ENCODE data around the gene PHKA2.
"Not testable (repeated sequence)": the region's sequence is repeated elsewhere in the genome, so short reads cannot be mapped to it uniquely, and the experiment has no call there.

PHKA2 gene, protein sequence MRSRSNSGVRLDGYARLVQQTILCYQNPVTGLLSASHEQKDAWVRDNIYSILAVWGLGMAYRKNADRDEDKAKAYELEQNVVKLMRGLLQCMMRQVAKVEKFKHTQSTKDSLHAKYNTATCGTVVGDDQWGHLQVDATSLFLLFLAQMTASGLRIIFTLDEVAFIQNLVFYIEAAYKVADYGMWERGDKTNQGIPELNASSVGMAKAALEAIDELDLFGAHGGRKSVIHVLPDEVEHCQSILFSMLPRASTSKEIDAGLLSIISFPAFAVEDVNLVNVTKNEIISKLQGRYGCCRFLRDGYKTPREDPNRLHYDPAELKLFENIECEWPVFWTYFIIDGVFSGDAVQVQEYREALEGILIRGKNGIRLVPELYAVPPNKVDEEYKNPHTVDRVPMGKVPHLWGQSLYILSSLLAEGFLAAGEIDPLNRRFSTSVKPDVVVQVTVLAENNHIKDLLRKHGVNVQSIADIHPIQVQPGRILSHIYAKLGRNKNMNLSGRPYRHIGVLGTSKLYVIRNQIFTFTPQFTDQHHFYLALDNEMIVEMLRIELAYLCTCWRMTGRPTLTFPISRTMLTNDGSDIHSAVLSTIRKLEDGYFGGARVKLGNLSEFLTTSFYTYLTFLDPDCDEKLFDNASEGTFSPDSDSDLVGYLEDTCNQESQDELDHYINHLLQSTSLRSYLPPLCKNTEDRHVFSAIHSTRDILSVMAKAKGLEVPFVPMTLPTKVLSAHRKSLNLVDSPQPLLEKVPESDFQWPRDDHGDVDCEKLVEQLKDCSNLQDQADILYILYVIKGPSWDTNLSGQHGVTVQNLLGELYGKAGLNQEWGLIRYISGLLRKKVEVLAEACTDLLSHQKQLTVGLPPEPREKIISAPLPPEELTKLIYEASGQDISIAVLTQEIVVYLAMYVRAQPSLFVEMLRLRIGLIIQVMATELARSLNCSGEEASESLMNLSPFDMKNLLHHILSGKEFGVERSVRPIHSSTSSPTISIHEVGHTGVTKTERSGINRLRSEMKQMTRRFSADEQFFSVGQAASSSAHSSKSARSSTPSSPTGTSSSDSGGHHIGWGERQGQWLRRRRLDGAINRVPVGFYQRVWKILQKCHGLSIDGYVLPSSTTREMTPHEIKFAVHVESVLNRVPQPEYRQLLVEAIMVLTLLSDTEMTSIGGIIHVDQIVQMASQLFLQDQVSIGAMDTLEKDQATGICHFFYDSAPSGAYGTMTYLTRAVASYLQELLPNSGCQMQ

DNA sequence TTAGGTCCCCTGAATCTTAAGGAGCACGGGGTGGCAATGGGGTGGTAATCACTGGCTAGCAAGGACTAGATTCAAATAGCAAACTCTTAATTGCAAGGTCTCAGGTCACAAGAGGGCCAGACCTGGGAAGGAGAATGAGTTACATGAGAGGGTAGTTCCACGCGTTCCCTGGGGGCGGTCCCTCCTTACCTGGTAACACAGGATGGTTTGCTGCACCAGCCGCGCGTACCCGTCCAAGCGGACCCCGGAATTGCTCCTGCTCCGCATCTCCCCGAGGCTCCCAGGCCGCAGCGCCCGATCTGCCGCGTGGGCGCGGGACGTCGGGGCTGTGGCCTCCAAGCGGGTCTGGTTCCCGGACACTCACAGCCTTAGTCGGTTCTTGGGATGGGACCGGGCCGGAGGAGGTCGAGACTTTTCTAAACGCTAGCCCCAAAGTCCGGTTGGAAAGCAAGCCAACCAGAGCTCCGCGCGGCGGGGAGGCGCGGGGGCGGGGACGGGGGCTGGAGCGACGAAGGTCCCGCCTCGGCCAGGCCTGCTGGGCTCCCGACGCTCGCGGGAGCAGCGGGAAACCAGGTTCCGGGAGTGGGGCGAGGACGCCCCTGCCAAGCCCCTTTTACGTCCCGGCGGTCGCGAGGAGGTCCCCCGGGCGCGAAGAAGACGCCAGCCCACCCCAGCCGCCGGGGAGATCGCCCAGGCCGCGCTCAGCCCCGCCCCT, at the start of gene PHKA2:
Gene PHKA2, minus strand, starts transcription at position 449 of the 715 bp plus-strand sequence. Its CDS starts 182 bp downstream, at position 267.
- DNase-seq, result no peak

DNA sequence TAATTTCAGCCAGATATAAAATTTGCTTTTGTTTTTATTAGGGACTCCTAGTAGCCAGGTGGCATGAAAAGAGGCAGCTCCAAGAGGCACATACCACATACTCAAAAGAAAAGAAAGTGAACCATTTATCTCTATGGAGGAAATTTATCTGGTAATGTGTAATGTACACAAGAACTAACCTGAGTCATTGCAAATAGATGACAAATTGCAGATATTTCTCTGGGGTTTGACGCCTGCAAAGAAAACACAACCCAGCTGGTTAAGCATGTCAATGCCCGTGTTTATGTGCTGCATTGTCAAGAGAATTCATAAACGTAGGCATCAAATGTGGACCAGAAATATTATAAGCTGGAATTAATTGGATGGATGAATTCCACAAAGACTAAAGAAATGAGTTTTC, 46.9 kb upstream of the PHKA2 start:
- no peak for DNase-seq

DNA sequence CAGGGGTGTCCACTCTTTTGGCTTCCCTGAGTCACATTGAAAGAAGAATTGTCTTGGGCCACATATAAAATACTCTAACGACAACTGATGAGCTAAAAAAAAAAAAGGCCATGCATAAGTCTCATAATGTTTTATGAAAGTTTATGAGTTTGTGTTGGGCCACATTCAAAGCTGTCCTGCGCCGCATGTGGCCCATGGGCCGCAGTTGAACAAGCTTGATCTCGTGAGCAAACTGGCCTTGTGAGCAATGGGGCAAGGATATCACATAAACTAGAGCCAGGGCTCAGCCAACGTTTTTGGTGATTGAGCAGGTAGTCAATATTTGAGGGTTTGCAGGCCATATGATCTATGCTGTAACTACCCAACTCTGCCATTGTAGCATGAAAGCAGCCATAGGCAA, 44.6 kb upstream of the PHKA2 start:
- DNase-seq, result no peak

DNA sequence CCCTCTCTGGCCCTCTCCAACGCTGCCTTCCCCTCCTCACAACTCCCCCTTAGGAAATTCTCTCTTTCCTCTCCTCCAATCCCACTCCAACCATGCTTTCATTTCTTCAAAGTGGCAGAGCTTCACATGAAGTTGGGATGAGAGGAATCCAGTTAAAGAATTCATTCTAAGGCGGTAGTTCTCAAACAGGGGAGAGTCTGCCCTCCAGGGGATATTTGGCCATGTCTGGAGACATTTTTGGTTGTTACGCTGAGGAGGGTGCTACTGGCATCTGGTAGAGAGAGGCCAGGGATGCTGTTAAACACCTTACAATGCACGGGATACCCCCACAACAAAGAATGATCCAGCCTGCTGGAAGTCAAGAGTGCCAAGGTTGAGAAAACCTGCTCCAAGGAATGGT, 40.5 kb upstream of the PHKA2 start:
- no peak for DNase-seq

DNA sequence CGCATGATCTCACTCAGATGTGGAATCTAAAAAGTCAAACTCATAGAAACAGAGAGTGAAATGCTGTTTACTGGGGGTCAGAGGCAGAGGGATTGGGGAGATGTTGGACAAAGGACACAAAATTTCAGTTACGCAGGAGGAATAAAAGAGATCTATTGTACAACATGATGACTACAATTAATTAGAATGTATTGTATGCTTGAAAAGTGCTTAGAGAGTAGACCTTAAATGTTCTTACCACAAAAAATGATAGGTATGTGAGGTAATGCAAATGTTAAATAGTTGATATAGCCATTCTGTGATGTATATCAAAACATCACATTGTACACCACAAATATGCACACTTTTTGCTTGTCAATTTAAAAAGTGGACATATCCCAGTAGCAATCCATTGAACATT, 36.1 kb upstream of the PHKA2 start:
- no peak for DNase-seq

DNA sequence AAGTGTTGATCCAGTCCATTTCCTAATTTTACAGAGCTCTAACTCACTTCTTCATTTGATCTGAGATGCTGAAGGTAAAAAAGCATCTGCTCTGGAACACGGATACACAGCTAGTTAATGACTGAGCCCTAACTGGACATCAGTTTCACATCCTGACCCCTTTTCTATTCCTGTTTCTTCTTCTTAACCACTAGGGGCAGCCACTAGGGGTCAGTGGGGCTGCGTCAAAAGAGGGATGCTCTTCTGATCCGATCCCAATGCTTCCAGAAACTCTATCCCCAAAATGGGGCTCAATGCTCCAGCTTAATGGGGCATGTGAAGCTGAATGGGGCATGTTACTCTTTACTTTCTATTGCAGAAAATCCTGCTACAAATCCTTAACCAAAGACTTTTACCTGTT, 33.4 kb upstream of the PHKA2 start:
- DNase-seq, result no peak

DNA sequence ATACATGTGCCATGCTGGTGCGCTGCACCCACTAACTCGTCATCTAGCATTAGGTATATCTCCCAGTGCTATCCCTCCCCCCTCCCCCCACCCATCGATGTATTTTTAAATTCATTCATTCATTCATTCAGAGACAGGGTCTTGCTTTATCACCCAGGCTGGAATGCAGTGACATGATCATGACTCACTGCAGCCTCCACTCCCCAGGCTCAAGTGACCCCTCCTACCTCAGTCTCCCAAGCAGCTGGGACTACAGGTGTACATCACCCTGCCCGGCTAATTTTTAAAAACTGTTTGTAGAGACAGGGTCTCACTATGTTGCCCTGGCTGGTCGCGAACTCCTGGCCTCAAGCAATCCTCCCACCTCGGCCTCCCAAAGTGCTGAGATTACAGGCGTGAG, 32.7 kb upstream of the PHKA2 start:
- DNase-seq, result not testable (repeated sequence)

DNA sequence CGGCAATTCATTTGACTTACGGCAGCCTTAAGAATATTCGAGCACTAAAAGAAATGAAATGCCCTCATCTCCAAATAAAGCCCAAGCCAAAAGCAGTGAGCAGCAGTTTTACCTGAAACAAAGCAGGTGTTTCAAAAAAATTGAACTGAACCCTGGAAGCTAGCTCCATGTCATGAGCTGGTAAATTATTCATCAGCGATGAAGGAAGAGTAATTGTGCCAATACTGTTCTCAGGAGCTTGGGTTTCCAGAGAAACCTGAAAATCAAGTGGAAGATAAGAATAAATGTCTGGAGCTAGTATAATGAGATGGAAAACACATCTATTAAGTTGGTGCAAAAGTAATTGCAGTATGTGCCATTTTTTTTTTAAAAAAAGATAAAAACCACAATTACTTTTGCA, 24.0 kb upstream of the PHKA2 start:
- no peak for DNase-seq

DNA sequence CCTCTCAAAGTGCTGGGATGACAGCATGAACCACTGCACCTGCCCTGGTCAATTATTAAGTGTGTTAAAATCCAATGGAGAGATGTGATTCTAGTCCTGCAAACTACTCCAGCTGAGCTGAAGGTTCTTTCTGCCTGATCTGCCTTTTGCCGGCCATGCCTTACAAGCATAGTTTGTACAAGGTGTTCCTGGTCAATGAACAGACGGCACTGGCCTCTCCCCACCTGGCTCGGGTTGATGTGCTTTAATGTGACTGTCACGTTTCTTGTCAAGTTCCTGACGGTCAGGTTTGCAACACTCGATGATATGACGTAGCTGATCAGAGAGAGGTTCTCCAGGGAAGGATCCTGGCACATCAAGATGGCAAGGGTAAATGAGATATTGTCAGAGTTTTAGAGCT, 23.1 kb upstream of the PHKA2 start:
- DNase-seq, result no peak

DNA sequence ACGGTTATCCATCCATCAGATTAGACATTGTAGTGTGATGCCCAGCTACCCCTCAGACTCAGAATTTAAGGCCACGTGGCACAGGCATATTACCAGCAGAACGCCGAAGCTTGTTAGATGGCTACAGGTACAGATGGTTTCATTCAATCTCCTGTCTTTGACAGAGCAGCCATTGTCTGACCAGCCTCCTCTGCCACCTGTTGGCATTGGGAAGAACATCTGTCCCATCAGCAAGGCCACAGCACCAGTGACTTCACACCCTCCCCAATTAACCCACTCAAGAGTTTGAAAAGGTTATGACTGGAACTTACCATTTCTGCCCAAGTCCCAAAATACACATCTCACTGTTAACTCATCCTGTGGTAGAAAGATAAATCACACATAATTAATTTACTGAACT, 22.0 kb upstream of the PHKA2 start:
- no peak for DNase-seq

DNA sequence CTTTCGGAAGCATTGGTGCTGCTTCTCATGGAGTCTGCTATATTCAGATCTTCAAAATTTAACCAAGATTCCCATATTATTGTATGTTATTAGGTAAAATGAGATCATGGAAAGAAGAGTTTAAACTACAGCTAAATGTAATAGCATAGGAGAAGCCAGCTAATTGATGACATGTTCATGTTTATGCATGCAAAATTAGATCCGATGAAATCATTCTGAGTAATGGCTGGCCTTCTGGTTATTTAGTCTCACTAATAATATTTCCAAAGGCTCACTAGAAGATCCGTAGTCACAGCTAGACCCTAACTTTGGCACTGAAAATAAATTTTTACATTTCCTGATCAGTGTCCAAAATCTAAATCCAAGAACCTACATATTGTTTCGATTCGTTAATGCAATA, 19.8 kb upstream of the PHKA2 start:
- DNase-seq, result no peak

DNA sequence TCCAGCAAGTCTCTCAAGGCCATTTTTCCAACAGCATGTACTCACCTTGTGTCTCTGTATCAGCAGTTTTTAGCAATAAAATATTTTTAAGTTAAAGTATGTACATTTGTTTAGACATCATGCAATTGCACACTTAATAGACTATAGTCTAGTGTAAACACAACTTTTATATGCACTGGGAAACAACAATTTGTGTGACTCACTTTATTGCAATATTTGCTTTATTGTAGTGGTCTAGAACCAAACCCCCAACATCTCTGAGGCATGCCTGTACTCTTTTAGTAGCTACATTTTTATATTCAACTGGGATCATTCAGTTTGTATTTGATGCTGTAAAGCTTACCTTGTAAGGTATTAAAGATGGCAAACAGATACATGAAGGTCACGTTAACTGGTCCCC, 14.7 kb upstream of the PHKA2 start:
- DNase-seq, result no peak

DNA sequence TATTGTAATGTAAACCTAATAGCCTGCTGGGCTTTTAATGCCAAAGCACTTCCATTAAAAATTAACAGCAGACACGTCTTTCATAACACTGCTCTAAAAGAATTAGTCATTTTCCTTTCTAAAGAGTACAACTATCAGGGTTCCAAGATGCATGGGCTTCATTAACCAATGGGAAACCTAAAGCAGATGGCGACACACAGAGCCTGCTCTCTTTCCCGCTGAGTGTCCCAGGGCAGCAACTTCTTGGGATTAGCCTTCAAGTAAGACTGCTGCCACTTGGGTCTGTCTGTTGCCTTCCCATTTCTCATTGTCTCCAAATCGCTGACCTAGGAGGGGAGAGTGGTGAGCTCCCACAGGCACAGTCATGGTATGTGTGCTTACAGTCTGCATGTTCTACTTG, 14.0 kb upstream of the PHKA2 start:
- DNase-seq, result no peak

DNA sequence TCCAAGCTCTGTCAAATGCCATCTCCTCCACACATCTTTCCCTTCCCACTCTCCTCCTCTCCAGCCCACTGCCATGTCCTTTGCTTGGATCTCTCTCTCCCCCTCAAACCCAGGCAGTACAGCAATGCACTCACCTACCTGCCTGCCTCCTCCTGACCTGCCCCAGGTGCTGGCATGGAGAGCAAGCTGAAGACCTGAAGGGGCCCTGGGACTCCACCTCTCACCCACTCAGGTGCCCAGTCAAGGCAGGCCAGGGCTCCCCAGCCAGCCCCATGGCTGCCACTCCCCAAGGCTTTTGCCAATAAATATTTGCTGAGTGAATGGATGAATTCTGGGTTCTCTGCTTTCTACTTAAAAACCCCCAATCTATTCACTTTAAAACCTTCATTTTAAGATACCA, 12.6 kb upstream of the PHKA2 start:
- DNase-seq, result no peak

DNA sequence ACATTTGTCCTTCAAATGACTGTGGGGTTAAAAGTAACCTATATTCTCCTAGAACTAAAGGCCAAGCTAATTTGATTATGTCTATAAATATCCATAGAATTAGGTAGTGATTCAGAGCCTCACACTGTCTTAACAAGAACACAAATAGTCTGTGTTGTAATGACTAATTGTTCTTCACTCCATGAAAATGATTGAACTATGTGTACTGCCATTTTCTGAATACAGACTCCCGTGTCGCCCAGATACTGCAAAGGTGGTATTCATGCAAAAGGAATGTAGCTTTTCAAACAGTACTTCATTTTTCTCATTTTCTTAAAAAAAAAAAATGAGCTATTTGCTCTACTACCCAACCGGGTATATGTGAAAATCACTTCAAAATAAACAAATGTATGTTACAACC, 11.3 kb upstream of the PHKA2 start:
- DNase-seq, result no peak

DNA sequence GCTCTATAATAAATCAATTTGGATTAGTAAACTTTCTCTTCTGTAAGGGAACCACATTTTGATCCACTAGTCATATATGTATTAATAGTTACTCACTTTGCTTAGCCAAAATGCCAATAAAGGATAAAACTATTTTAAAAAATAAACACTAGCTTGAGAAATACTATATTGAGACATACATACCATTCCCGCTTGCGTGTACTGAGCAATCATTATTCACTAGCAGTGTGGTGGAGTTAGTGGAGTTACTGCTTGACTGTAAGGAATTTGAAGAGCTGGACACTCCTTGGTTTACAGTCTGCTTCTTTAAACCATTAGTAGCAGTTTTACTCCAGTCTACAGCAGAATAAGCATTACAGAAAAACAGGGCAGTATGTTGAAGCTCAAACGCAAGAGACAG, 10.8 kb upstream of the PHKA2 start:
- no peak for DNase-seq

DNA sequence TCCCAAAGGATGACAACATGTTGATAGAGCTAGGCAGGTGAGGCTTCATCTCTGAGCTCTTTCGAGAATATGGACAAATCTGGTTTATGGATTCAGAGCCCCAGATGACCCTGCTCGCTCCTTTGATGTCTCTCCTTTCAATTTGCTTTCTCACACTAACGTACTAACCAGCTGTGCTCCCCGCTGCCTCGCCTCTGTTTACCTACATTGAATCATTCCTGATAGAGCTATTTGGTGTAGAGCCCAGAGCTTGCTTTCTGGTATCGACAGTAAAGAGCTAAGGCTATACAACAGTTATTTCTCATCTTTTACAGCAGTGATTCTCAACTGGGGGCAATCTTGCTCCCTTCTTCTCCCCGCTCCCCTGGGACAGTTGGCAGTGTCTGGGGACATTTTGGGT, 8.9 kb upstream of the PHKA2 start:
- DNase-seq, result no peak

DNA sequence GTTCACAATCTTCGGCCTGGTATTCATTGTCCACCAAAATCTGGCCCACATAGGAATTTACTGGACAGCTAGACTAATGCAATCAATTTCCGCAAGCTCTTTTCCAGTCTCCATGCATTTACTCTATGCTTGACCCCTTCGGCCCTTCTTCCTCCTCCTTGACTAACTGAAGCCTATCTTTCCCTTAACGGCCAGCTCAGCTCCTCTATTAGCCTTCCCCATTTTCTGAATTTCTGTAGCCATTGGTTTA, 1.2 kb upstream of the PHKA2 start:
- no peak for DNase-seq

DNA sequence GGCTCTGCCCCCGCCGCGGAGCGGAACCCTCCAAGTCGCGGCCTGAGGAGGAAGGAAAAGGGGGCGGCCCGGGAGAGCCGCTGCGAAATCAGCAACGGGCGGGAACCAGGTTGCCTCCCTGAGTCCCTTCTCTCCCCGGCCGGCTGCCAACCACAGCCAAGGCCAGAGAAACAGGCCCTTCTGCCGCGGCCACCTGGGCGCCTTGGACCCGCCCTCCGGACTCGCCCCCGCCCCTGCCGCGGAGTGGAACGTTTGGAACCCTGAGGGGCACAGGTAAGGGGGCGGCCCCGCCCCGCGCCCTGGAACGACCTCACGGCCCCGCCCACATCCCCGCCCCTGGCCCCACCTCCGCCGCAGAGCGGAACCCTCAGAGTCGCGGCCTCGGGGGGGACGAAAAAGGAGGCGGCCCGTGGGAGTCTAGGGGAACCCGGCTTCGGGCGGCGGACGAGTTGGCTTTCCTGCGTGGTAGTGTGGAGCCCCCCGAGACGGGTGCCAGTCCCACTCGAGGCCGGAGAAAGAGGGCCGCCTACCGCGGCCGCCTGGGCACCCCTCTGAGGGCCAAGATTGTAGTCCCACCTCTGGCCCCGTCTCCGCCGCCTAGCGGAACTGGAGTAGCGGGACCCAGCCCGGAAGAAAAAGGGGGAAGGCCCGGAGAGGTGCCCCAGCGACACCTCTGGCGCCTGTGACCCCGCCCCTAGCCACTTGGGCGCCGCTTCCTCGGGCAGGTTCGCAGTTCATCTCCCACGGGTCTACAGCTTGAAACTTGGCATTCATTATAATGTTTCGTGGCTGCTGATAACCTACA, 669 bp upstream of the PHKA2 start:
- DNase-seq, result peak; percentile 89

DNA sequence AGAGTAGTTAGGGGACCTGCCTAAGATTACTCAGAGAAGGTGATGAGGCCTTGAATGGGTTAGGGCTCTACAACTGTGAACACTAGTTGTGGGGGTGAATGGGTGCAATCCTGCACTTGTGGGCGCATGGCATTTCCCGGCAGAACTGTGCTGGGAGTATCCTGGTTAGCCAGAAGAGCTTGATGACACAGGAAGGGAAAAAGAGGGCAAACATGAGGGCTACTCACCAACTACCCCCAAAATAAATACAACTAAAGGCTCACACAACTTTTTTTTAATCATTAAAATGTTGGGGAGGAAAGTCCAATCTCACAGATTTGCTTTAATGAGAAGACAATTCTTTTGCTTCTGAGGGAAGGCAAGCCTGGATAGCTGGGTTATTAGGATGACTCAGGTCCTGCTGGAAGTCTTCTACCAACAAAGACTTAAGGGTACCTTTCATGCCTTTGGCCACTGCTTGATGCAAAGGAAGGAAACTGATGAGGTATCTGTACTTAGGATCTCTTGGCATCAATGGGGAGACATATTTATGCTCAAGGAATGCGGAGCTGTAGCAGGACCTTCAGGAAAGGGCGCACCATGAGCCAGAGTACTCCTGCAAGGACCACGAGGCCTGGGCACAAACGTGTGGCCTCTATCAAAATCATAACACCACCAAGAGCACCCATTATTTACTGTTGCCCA, 2.6 kb downstream of the PHKA2 start:
- no peak for DNase-seq

DNA sequence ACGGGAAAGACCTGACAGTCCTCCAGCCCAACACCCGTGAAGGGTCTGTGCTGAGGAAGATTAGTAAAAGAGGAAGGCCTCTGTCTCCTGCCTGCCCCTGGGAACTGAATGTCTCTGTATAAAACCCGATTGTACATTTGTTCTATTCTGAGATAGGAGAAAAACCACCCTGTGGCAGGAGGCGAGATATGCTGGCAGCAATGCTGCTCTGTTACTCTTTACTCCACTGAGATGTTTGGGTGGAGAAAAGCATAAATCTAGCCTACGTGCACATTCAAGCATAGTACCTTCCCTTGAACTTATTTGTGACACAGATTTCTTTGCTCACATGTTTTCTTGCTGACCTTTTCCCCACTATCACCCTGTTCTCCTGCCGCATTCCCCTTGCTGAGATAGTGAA, 3.7 kb downstream of the PHKA2 start:
- DNase-seq, result not testable (repeated sequence)

DNA sequence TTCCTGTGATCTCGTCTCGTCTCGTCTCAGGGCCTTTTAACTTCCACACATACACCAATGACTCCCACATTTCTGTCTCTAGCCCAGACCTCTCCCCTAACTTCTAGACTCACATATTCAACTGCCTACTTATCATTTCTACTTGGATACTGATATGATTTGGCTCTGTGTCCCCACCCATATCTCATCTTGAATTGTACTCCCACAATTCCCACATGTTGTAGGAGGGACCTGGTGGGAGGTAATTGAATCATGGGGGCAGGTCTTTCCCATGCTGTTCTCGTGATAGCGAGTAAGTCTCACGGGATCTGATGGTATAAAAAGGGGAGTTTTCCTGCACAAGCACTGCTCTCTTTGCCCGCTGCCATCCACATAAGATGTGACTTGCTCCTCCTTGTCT, 8.9 kb downstream of the PHKA2 start:
- no peak for DNase-seq

Measured in CD4-positive, alpha-beta T cell treated with Interleukin-17A for 1 hour (primary cell).